GM13976 (cell line): ENCODE measurements around the gene RCAN2.

Experiments
- DNase-seq: peaks from one replicate; pipeline ENCODE4 v3.0.0; 2012; ENCODE audit warnings: low spot score
- in situ Hi-C: fragments of 300-500 bp; cut with MboI; formaldehyde crosslinking; loops from one replicate; pipeline ENCODE4 v1.12.0; 2022; ENCODE audit warnings: low sequenced_read_pairs, mixed read lengths, inconsistent platforms; ENCODE audit not compliant: unreplicated experiment
- TF ChIP-seq, protein P1 (sequence below): IDR thresholded peaks from 2 replicates; pipeline ENCODE4 v1.5.1; 2012; ENCODE audit warnings: borderline replicate concordance, mild to moderate bottlenecking; ENCODE audit not compliant: insufficient read depth; ENCODE audit errors: extremely low read depth, missing control alignments, control extremely low read depth

Gene RCAN2

DNA sequence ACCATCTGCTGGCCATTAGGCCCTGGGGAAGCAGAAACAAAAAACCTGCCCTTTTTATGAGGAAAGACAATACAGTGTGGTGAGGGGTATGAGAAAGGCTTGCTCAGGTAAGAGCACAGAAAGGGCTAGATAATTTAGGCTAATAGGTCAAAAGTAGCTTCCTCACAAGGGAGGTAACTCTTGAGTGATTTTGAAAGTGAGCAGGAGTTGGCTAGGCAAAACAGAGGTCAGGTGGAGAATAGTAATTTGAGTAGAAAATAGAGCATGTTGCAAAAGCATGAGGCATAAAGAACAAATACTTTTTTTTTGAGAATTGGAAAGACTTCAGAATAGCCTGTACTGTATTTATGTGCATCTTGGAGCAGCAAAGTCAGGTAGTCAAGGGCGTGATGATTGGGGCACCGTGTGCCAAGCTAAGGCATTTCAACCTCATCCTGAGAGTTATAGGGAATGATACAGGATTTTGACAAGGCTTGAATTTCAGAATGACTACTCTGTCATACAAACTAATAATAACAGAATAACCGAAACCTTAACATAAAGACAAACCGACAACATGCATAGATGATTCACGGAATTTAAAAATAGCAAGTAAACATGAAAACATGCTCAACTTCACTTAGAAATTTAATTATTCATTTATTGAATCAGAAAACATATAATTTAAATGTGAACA is 197.5 kb downstream of the RCAN2 start:
- in situ Hi-C loops, result no loop called here
- TF ChIP-seq, protein P1, sequence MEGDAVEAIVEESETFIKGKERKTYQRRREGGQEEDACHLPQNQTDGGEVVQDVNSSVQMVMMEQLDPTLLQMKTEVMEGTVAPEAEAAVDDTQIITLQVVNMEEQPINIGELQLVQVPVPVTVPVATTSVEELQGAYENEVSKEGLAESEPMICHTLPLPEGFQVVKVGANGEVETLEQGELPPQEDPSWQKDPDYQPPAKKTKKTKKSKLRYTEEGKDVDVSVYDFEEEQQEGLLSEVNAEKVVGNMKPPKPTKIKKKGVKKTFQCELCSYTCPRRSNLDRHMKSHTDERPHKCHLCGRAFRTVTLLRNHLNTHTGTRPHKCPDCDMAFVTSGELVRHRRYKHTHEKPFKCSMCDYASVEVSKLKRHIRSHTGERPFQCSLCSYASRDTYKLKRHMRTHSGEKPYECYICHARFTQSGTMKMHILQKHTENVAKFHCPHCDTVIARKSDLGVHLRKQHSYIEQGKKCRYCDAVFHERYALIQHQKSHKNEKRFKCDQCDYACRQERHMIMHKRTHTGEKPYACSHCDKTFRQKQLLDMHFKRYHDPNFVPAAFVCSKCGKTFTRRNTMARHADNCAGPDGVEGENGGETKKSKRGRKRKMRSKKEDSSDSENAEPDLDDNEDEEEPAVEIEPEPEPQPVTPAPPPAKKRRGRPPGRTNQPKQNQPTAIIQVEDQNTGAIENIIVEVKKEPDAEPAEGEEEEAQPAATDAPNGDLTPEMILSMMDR, result no peak
- DNase-seq, result peak; percentile 14

DNA sequence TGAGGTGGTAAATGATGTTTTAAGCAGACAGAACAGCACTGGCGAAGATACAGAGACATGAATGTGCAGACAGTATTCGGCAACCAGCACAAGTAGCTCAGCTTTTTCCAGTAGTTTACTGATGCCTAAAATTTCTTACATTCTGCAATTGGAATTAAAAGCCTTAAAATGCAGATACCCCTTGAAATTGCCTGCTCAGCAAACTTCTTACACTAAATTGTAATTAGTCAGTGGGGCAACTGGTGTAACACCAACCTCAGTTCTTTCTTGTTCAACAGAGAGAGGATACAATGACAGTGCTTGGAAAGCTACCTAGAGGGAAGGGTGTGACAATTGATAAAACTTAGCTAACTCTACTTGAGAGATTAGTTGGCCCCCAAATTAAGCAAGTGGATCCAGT is 199.4 kb downstream of the RCAN2 start:
- in situ Hi-C loops, result no loop called here
- TF ChIP-seq, protein P1, result no peak
- DNase-seq, result no peak

DNA sequence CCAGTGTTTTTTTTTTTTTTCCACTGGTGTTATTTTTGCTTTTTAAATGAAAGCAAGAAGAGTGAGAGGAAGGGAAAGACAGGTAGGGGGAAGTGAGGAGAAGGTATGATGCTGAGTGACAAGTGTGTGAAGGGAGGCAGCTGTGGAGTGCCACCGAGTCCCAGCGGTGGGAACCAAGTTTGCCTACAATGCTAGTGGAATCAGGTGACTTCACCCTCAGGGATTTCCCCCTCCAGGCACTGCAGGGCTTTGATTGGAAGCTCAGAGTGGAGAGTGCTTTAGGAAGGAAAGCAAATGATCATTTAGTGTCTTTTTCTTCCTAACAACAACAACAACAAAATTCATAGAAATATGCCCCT is 200.0 kb downstream of the RCAN2 start:
- no peak for DNase-seq
- TF ChIP-seq, protein P1, result no peak
- in situ Hi-C loops, result no loop called here

DNA sequence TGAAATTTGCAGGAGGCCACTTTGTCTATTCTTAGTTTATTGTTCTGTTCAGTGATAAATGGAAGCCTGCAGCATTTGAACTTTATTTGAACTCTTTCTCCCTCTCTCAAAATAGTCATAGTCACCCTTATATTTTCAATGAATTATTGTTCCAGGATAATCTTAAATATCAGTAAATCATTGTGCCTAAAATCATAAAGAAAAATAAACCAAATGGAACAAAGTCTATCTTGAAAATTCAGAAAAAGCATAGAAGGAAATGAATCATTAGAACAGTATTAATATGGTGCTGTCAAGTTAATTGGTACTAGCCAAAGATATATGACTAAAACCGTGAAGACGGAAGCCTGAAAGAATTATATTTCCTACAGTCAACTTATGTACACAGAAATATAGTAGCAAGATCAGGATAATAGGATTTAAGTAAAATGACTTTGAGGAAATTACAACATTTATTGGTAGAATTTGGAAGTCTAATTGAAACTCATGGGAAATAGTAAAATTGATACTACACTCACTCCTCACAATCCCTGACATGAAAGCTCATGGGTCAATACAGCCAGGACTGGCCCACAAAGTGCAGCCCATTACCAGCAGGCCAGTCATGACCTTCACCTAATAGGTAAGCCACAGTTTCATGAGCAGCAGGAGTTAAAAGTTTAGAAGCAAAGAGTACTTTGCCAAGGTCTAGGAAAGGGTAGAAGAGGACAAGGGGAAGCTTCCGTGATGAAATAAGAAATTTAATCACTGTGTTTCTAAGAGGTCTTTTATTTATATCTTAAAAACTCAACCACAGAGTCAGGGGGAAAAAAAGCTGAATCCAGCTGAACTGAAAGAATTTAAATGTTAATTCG is 200.6 kb downstream of the RCAN2 start:
- in situ Hi-C loops, result no loop called here
- no peak for DNase-seq
- TF ChIP-seq, protein P1, result no peak

DNA sequence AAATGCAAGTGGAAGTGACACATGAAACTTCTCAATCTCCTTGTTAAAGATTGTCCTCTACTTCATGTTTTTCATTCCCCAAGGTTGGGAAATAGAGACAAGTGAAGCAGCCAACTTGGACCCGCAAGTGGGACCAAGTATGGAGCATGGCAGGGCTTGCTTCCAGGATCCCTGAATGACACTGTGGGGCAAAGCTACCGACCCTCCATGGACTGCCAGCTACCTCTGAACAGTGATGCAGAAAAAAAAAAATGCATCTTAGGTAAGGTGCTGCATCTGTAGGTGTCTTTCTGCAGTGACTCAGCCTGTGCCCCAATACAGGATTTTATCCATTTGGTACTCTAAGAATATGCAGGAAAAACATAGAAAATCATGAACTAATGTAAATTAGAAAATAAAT is 201.4 kb downstream of the RCAN2 start:
- DNase-seq, result no peak
- TF ChIP-seq, protein P1, result no peak
- in situ Hi-C loops, result no loop called here

DNA sequence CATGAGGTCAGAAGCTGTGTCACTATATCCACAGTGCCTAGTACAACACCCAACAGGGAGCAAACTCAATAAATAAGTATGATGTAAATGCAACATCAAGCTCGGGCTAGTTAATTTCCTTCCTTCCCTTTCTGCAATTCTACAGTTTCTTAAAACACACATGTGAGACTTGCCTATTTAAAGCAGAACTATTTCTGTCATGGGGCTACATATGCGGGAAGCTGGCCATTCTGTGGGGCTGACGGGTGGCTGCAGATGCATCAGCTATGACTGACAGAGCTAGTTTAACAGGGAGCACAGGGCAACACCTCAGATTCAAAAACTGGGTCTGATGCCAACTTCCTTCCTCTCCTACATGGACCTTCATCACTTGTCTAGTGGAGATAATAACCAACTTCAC is 202.4 kb downstream of the RCAN2 start:
- no peak for DNase-seq
- TF ChIP-seq, protein P1, result no peak
- in situ Hi-C loops, result no loop called here

DNA sequence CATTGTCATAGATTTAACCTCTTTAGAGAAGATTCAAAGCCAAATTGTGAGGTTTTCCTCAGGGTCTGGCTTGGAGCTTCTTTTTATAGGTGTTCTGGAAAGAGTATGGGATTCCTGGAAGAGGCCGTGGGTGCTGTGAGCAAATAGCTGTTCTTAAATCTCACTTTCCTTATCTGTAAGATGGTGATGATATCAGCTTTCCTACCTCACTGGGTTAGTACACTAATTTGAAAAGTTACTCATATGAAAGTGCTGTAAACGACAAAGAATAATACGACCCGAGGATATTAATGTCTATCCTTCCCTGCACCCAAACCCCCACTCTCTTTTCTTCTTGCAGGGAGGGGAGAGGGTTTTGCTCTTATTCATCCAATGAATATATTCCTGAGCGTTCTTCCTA is 203.6 kb downstream of the RCAN2 start:
- in situ Hi-C loops, result no loop called here
- no peak for DNase-seq
- TF ChIP-seq, protein P1, result no peak
